ENCODE data around the gene RNF182.
"Not testable (repeated sequence)": the region's sequence is repeated elsewhere in the genome, so short reads cannot be mapped to it uniquely, and the experiment has no call there.

The RNF182 gene

GRCh38 chr6:13993416-13993815 lies 68.7 kb downstream of the RNF182 start:
- DNase-seq (ENCODE audit: low read depth in 3 of 3, low spot score in 1 of 3): no peak

GRCh38 chr6:13998356-13998755 lies 73.6 kb downstream of the RNF182 start:
- no peak for DNase-seq (ENCODE audit: low read depth in 3 of 3, low spot score in 1 of 3)

GRCh38 chr6:14000901-14001300 lies 76.1 kb downstream of the RNF182 start:
- no peak for DNase-seq (ENCODE audit: low read depth in 3 of 3, low spot score in 1 of 3)

GRCh38 chr6:14001329-14002012 lies 76.7 kb downstream of the RNF182 start:
- no peak for DNase-seq (ENCODE audit: low read depth in 3 of 3, low spot score in 1 of 3)

- no peak for DNase-seq (ENCODE audit: low read depth in 3 of 3, low spot score in 1 of 3)
Observed at GRCh38 chr6:14002176-14002947, 77.6 kb downstream of the RNF182 start.

- DNase-seq (ENCODE audit: low read depth in 3 of 3, low spot score in 1 of 3): no peak
Observed at GRCh38 chr6:14004258-14004657, 79.5 kb downstream of the RNF182 start.

GRCh38 chr6:14008809-14009208 lies 84.1 kb downstream of the RNF182 start:
- DNase-seq (ENCODE audit: low read depth in 3 of 3, low spot score in 1 of 3): no peak

- DNase-seq (ENCODE audit: low read depth in 3 of 3, low spot score in 1 of 3): no peak
Observed at GRCh38 chr6:14009431-14009830, 84.7 kb downstream of the RNF182 start.

- no peak for DNase-seq (ENCODE audit: low read depth in 3 of 3, low spot score in 1 of 3)
Observed at GRCh38 chr6:14010275-14010674, 85.5 kb downstream of the RNF182 start.

GRCh38 chr6:14012313-14013030 lies 87.7 kb downstream of the RNF182 start:
- no peak for DNase-seq (ENCODE audit: low read depth in 3 of 3, low spot score in 1 of 3)

GRCh38 chr6:14015964-14016363 lies 91.2 kb downstream of the RNF182 start:
- DNase-seq (ENCODE audit: low read depth in 3 of 3, low spot score in 1 of 3): no peak

- no peak for DNase-seq (ENCODE audit: low read depth in 3 of 3, low spot score in 1 of 3)
Observed at GRCh38 chr6:14016432-14016831, 91.7 kb downstream of the RNF182 start.

- no peak for DNase-seq (ENCODE audit: low read depth in 3 of 3, low spot score in 1 of 3)
Observed at GRCh38 chr6:14016935-14017625, 92.3 kb downstream of the RNF182 start.

- DNase-seq (ENCODE audit: low read depth in 3 of 3, low spot score in 1 of 3): no peak
Observed at GRCh38 chr6:14017626-14018475, 93.1 kb downstream of the RNF182 start.

GRCh38 chr6:14018559-14018958 lies 93.8 kb downstream of the RNF182 start:
- DNase-seq (ENCODE audit: low read depth in 3 of 3, low spot score in 1 of 3): not testable (repeated sequence)

GRCh38 chr6:14020551-14020950 lies 95.8 kb downstream of the RNF182 start:
- DNase-seq (ENCODE audit: low read depth in 3 of 3, low spot score in 1 of 3): no peak

- DNase-seq (ENCODE audit: low read depth in 3 of 3, low spot score in 1 of 3): no peak
Observed at GRCh38 chr6:14021449-14021848, 96.7 kb downstream of the RNF182 start.

GRCh38 chr6:14022673-14023072 lies 97.9 kb downstream of the RNF182 start:
- DNase-seq (ENCODE audit: low read depth in 3 of 3, low spot score in 1 of 3): no peak

- no peak for DNase-seq (ENCODE audit: low read depth in 3 of 3, low spot score in 1 of 3)
Observed at GRCh38 chr6:14023855-14024254, 99.1 kb downstream of the RNF182 start.

GRCh38 chr6:14025160-14025559 lies 100.4 kb downstream of the RNF182 start:
- DNase-seq (ENCODE audit: low read depth in 3 of 3, low spot score in 1 of 3): no peak

Data from stimulated activated CD4-positive, alpha-beta T cell treated with anti-CD3 and anti-CD28 coated beads, TNF-alpha, amount 100 ng/mL, for 1 hour (primary cell).